Colonic mucosa (tissue), 4 donors: ENCODE data around the gene TBC1D22A. TPM values are rescaled to one million over a fixed set of nuclear protein-coding genes. Genes with fewer than 3 reads are reported as not detected.
"Not testable (repeated sequence)": the region's sequence is repeated elsewhere in the genome, so short reads cannot be mapped to it uniquely, and the experiment has no call there.

ENCODE experiments used
- DNase-seq: peaks from one replicate; pipeline ENCODE4 v3.0.0-alpha.2; 2020
- H3K27ac ChIP-seq: fragments of 200-600 bp; one replicate; pipeline ENCODE4 v1.8.0; 2021
- H3K27me3 ChIP-seq: fragments of 200-600 bp; one replicate; pipeline ENCODE4 v1.8.0; 2021
- H3K36me3 ChIP-seq: fragments of 200-600 bp; one replicate; pipeline ENCODE4 v1.8.0; 2021
- H3K4me1 ChIP-seq: fragments of 200-600 bp; one replicate; pipeline ENCODE4 v1.8.0; 2021; ENCODE audit warnings: mild to moderate bottlenecking
- H3K4me3 ChIP-seq: fragments of 200-600 bp; one replicate; pipeline ENCODE4 v1.8.0; 2021
- H3K9ac ChIP-seq, 2 donors: one replicate each; pipeline ENCODE4 v1.7.0; 2013; ENCODE audit warnings: control low read depth in 2 of 2, low read depth in 2 of 2, low read length in 2 of 2
- H3K9me3 ChIP-seq: fragments of 200-600 bp; one replicate; pipeline ENCODE4 v1.8.0; 2021
- CTCF ChIP-seq: fragments of 200-600 bp; IDR thresholded peaks from one replicate; pipeline ENCODE4 v1.8.0; 2022; ENCODE audit warnings: antibody characterized with exemption, mild to moderate bottlenecking
- intact Hi-C: fragments of 100-400 bp; cut with DNase I; formaldehyde crosslinking; loops from one replicate; pipeline ENCODE4 v1.14.1; 2022
- total RNA-seq, 2 donors: library from RNA; stranded (reverse); fragmentation: NEBNext Ultra II Directional in 1 of 2; extraction: Animal tissue kit (Norgen Biotek cat#: 25700) in 1 of 2; gene quantifications; one replicate each; pipeline ENCODE4 v1.2.1, GENCODE V29; 2021
- donor health status: healthy.
- donor health status: DM: no; HTN: no; CAD: no.
- donor health status: DM: no; HTN: no; CAD: no.

Gene TBC1D22A
- total RNA-seq, 2 donors from 2014 or later: 34.2 to 36.4 TPM

DNA sequence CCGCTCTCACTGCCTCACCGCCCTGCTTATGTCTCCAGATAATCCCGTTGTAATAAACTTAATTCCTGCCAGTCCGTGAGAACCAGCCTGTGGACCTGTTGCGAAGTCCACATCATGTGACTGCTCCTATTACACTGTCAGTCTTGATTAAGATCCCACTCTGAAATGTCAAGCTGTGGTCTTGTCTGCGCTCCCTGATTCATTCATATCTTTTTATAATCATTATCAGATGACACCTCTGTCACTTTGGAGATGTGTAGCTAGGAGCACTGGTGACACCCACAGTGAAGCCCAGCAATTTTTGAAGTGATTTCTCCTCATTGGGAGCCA lies 377.3 kb downstream of the TBC1D22A start:
- intact Hi-C loops: no loop called here
- H3K27me3 ChIP-seq: no peaks in the 10 kb centered on the region
- H3K9me3 ChIP-seq: no peaks in the 10 kb centered on the region
- H3K4me1 ChIP-seq: no peaks in the 10 kb centered on the region
- DNase-seq: no peak
- no peaks in the 10 kb centered on the region for H3K36me3 ChIP-seq
- H3K4me3 ChIP-seq: no peak overlapping the region
- H3K27ac ChIP-seq: no peak overlapping the region
- TF ChIP-seq CTCF: no peak
- H3K9ac ChIP-seq: no peak overlapping the region

DNA sequence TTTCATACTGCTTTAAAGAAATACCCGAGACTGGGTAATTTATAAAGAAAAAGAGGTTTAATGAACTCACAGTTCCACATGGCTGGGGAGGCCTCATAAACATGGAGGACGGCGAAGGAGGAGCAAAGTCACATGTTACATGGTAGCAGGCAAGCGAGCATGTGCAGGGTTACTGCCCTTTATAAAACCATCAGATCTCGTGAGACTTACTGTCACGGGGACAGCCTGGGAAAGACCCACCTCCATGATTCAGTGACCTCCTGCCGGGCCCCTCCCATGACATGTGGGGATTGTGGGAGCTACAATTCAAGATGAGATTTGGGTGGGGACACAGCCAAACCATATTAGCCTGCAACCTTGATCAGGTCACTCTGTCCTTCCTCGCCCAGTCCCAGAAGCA lies 378.5 kb downstream of the TBC1D22A start:
- intact Hi-C loops, H3K4me3 ChIP-seq, H3K9ac ChIP-seq, H3K9me3 ChIP-seq, H3K36me3 ChIP-seq, DNase-seq, H3K27ac ChIP-seq, H3K27me3 ChIP-seq, H3K4me1 ChIP-seq: not testable (repeated sequence)

DNA sequence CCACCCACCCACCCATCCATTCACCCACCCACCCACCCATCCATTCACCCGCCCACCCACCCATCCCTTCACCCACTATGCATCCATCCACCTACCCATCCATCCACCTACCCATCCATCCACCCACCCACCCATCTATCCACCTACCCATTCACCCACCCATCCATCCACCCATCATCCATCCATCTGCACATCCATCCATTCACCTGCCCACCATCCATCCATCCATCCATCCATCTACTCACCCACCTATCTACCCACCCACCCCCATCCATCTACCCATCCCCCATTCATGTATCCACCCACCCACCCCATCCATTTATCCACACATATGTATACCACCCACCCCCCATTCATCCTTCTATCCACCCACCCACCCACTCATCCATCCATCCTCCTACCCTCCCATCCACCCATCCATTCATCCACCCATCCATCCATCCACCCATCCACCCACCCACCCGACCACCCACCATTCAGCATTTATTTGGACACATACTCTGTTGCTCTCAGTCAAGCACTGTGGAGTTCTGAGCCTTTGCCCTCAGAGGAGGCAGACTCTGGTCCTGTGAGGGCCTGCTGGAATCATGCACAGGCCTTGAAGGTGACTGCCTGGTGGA lies 380.1 kb downstream of the TBC1D22A start:
- H3K9ac ChIP-seq: no peak overlapping the region
- H3K4me3 ChIP-seq: no peak overlapping the region
- no peaks in the 10 kb centered on the region for H3K36me3 ChIP-seq
- H3K4me1 ChIP-seq: no peaks in the 10 kb centered on the region
- intact Hi-C loops: no loop called here
- no peak for TF ChIP-seq CTCF
- no peak for DNase-seq
- H3K9me3 ChIP-seq: no peaks in the 10 kb centered on the region
- H3K27me3 ChIP-seq: no peaks in the 10 kb centered on the region
- H3K27ac ChIP-seq: no peak overlapping the region

GRCh38 chr22:47143249-47143938 lies 380.9 kb downstream of the TBC1D22A start:
- no peaks in the 10 kb centered on the region for H3K4me1 ChIP-seq
- TF ChIP-seq CTCF: no peak
- no peak overlapping the region for H3K9ac ChIP-seq
- intact Hi-C loops: no loop called here
- H3K9me3 ChIP-seq: no peaks in the 10 kb centered on the region
- no peaks in the 10 kb centered on the region for H3K27me3 ChIP-seq
- no peaks in the 10 kb centered on the region for H3K36me3 ChIP-seq
- DNase-seq: no peak
- no peak overlapping the region for H3K27ac ChIP-seq
- H3K4me3 ChIP-seq: no peak overlapping the region

- TF ChIP-seq CTCF: no peak
These were observed 381.8 kb downstream of the TBC1D22A start for GRCh38 chr22:47144076-47144765.

More at GRCh38 chr22:47144076-47144765, 381.8 kb downstream of the TBC1D22A start:
- H3K9ac ChIP-seq: no peak overlapping the region
- H3K27ac ChIP-seq: no peak overlapping the region
- no peak overlapping the region for H3K4me3 ChIP-seq
- intact Hi-C loops: no loop called here
- no peaks in the 10 kb centered on the region for H3K4me1 ChIP-seq
- no peaks in the 10 kb centered on the region for H3K9me3 ChIP-seq
- no peaks in the 10 kb centered on the region for H3K27me3 ChIP-seq
- no peaks in the 10 kb centered on the region for H3K36me3 ChIP-seq
- no peak for DNase-seq
